Peyer's patch (tissue), 4 donors: ENCODE results near the gene STAT5B. TPM values are rescaled to one million over a fixed set of nuclear protein-coding genes. Genes with fewer than 3 reads are reported as not detected.

Source experiments
- DNase-seq, 3 donors: peaks; one replicate each; pipeline ENCODE4 v3.0.0-alpha.2; 2017 to 2019
- H3K27ac ChIP-seq, 4 donors: fragments of 200-600 bp; sonication (generic); one replicate each; pipeline ENCODE4 v1.5.1; 2016 to 2019
- H3K27me3 ChIP-seq, 2 donors: fragments of 200-600 bp; sonication (generic); one replicate each; pipeline ENCODE4 v1.5.1; 2019
- H3K36me3 ChIP-seq, 3 donors: fragments of 200-600 bp; sonication (generic); one replicate each; pipeline ENCODE4 v1.5.1; 2016 to 2019
- H3K4me1 ChIP-seq, 4 donors: fragments of 200-600 bp; sonication (generic); one replicate each; pipeline ENCODE4 v1.5.1; 2016 to 2019
- H3K4me3 ChIP-seq, 4 donors: fragments of 200-600 bp; sonication (generic); 1 replicate in 3 of 4; 2 replicates in 1 of 4; pipeline ENCODE4 v1.5.1; 2016 to 2019; ENCODE audit warnings: mild to moderate bottlenecking in 1 of 4
- H3K9me3 ChIP-seq, 4 donors: fragments of 200-600 bp; sonication (generic); one replicate each; pipeline ENCODE4 v1.5.1; 2016 to 2019; ENCODE audit warnings: mild to moderate bottlenecking in 1 of 4
- POLR2A ChIP-seq, 2 donors: fragments of 450-650 bp; IDR thresholded peaks; one replicate each; pipeline ENCODE4 v1.5.1; 2017; ENCODE audit warnings: antibody characterized with exemption in 2 of 2, mild to moderate bottlenecking in 2 of 2, moderate library complexity in 2 of 2
- total RNA-seq, 4 donors: library from RNA; depleted of rRNA; stranded (reverse); fragments of >200 nt; gene quantifications; one replicate each; pipeline ENCODE4 v1.1.0, GENCODE V29; 2016
- TF ChIP-seq, protein P1 (sequence below), 6 experiments: fragments of 450-650 bp in 4 of 6; fragments of 200-600 bp in 2 of 6; sonication (generic) in 1 of 6; IDR thresholded peaks; one replicate each; pipeline ENCODE4 v1.5.1; 2017 to 2019; ENCODE audit warnings: antibody characterized with exemption in 6 of 6, mild to moderate bottlenecking in 3 of 6, moderate library complexity in 1 of 6

STAT5B gene
- total RNA-seq, 4 donors from 2014 or later: 36.3 to 128 (median 68.1) TPM

- H3K4me3 ChIP-seq: peak within 1 kb of the TSS; percentile 69 to 89 (median 81)
- H3K9me3 ChIP-seq: no peaks in the 10 kb centered on the region
- TF ChIP-seq, protein P1, sequence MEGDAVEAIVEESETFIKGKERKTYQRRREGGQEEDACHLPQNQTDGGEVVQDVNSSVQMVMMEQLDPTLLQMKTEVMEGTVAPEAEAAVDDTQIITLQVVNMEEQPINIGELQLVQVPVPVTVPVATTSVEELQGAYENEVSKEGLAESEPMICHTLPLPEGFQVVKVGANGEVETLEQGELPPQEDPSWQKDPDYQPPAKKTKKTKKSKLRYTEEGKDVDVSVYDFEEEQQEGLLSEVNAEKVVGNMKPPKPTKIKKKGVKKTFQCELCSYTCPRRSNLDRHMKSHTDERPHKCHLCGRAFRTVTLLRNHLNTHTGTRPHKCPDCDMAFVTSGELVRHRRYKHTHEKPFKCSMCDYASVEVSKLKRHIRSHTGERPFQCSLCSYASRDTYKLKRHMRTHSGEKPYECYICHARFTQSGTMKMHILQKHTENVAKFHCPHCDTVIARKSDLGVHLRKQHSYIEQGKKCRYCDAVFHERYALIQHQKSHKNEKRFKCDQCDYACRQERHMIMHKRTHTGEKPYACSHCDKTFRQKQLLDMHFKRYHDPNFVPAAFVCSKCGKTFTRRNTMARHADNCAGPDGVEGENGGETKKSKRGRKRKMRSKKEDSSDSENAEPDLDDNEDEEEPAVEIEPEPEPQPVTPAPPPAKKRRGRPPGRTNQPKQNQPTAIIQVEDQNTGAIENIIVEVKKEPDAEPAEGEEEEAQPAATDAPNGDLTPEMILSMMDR (IDR thresholded peaks at IDR 0.05): peak in 1 of 6 experiments; percentile 15
- TF ChIP-seq POLR2A (IDR thresholded peaks at IDR 0.05): peak; percentile 67 to 70
- H3K36me3 ChIP-seq: peaks cover 0 to 8% (median 0%) of the 10 kb centered on the region in 3 donors
- DNase-seq: peak; percentile 83 to 95 (median 89)
- H3K4me1 ChIP-seq: peaks cover 0 to 34% (median 7%) of the 10 kb centered on the region in 4 donors
- no peaks in the 10 kb centered on the region for H3K27me3 ChIP-seq
- H3K27ac ChIP-seq: peak within 1 kb of the TSS; percentile 84 to 95 (median 90)
Measured at GRCh38 chr17:42287977-42288802, 12.0 kb upstream of the STAT5B start, which contains the start of gene STAT5A. Gene STAT5A (plus strand): TSS chr17:42288498. CDS start chr17:42289412, 914 bp downstream.

DNA sequence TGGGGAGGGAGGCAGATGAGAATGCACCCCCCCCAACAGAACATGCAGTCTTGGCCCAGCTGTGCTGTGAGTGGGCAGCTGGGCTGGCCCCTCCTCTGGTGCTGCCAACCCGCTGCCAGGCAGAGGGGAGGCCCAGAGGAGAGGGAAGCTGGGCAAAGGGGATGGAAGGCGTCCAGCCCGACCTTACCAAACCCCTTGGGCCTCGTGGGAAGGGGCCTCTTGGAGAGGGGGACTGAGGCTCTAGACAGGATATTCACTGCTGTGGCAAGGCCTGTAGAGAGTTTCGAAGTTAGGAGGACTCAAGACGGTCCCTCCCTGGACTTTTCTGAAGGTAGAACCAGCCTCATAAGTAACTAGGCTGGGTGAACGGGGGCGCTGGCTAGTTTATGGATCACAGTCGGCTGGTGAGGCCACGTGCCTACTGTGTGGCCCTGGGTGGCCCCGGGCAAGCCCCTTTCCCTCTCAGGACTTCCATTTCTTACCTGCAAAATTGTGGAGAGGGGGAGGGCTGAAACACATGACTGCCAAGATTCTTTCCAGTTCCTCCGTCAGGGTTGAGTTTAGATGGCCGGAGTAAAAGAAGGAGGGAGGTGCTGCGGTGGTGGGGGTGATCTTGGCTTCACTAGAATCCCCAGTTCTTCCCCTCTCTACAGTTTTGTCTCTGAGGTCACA lies 11.2 kb upstream of the STAT5B start:
- Histone ChIP-seq H3K4me3 (peak overlapping the region; percentile 69 to 89 (median 81)), H3K36me3 (peaks cover 0 to under 1% (median 0%) of the 10 kb centered on the region in 3 donors), H3K9me3 (no peaks in the 10 kb centered on the region), H3K4me1 (peaks cover 0 to 34% (median 7%) of the 10 kb centered on the region in 4 donors), H3K27ac (peak overlapping the region; percentile 84 to 95 (median 90)), H3K27me3 (no peaks in the 10 kb centered on the region)
- DNase-seq: peak in 2 of 3 donors; percentile 63 to 76
- TF ChIP-seq, protein P1 (IDR thresholded peaks at IDR 0.05): no peak
- peak in 1 of 2 donors; percentile 28 for TF ChIP-seq POLR2A (IDR thresholded peaks at IDR 0.05)

- peak overlapping the region in 3 of 4 donors; percentile 84 to 95 (median 92) for H3K27ac ChIP-seq
- peak in 1 of 3 donors; percentile 53 for DNase-seq
- H3K4me3 ChIP-seq: peak overlapping the region in 3 of 4 donors; percentile 69 to 89 (median 85)
Measured at GRCh38 chr17:42286411-42287221, 10.4 kb upstream of the STAT5B start.

GRCh38 chr17:42285346-42286050 lies 9.3 kb upstream of the STAT5B start:
- peak overlapping the region in 1 of 4 donors; percentile 95 for H3K27ac ChIP-seq
- H3K36me3 ChIP-seq: no peaks in the 10 kb centered on the region
- H3K27me3 ChIP-seq: no peaks in the 10 kb centered on the region
- TF ChIP-seq POLR2A (IDR thresholded peaks at IDR 0.05): no peak
- TF ChIP-seq, protein P1 (IDR thresholded peaks at IDR 0.05): no peak
- peaks cover 0 to 34% (median 7%) of the 10 kb centered on the region in 4 donors for H3K4me1 ChIP-seq
- peak in 1 of 3 donors; percentile 32 for DNase-seq
- H3K4me3 ChIP-seq: no peak overlapping the region
- H3K9me3 ChIP-seq: no peaks in the 10 kb centered on the region

More at GRCh38 chr17:42286411-42287221, 10.4 kb upstream of the STAT5B start:
- TF ChIP-seq POLR2A (IDR thresholded peaks at IDR 0.05): no peak
- TF ChIP-seq, protein P1 (IDR thresholded peaks at IDR 0.05): no peak
- Histone ChIP-seq H3K4me1 (peaks cover 0 to 34% (median 7%) of the 10 kb centered on the region in 4 donors), H3K27me3 (no peaks in the 10 kb centered on the region), H3K36me3 (no peaks in the 10 kb centered on the region), H3K9me3 (no peaks in the 10 kb centered on the region)
